Neural progenitor cell (in vitro differentiated cells): ENCODE data around the gene BFSP2. TPM values are rescaled to one million over a fixed set of nuclear protein-coding genes. Genes with fewer than 3 reads are reported as not detected.

Experiments
- total RNA-seq: library from RNA; depleted of rRNA; stranded (reverse); fragments of >200 nt; gene quantifications from 2 replicates; pipeline ENCODE4 v1.2.3, GENCODE V29; 2015; ENCODE audit warnings: low replicate concordance

The BFSP2 gene
- total RNA-seq, 1 donor from 2014 or later = not detected

Other genes starting within 250 kb of the BFSP2 start
- gene CDV3, start 173.6 kb downstream of the BFSP2 start, total RNA-seq = 175 and 272 TPM in 2 replicates